Measurements from ENCODE around the gene IDUA. TPM values are rescaled to one million over a fixed set of nuclear protein-coding genes. Genes with fewer than 3 reads are reported as not detected.

The IDUA gene
- total and polyA plus RNA-seq, 10 of the 15 experiments (the other 5 are each of a cell fraction or from before 2014, with no cell fraction given), result 0.05 to 7.6 (median 1.4) TPM; not detected in 1

DNA sequence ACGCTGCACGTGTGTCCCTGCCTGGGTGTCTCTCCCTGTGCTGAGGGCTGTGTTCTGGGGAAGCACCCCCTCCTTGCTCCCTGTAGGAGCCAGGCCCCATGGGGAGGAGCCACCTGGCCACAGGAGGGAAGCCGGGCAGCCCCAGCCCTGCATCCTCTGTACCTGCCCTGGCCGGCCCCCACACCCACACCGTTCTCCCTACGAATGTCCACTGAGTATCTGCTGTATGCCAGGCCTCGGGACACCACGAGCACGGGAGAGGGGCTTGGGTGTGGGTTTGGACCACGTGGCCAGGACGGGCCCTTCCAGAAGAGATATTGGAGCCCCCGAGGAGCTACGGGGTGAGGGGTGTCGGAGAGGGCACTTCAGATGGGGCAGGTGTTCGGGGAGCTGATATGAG lies 30.9 kb downstream of the IDUA start:
- Histone ChIP-seq H2AFZ (ENCODE audit: control insufficient read depth, low read depth, low read length) (no peak overlapping the region), H3K4me1 (ENCODE audit: control insufficient read depth, insufficient read depth, low read length) (peaks cover 11% of the 10 kb centered on the region), H3K9ac (ENCODE audit: control insufficient read depth, insufficient read depth, low read length) (no peak overlapping the region), H3K4me2 (ENCODE audit: control insufficient read depth, insufficient read depth) (no peak overlapping the region), H3K27ac (ENCODE audit: control insufficient read depth, insufficient read depth) (no peak overlapping the region), H3K79me2 (ENCODE audit: control insufficient read depth, insufficient read depth, low read length) (no peaks in the 10 kb centered on the region), H3K36me3 (ENCODE audit: control insufficient read depth in 2 of 2, insufficient read depth in 2 of 2, low read length in 1 of 2) (no peaks in the 10 kb centered on the region), H3K4me3 (no peak overlapping the region), H4K20me1 (ENCODE audit: control insufficient read depth, insufficient read depth) (no peaks in the 10 kb centered on the region; the same call in 1 of the 2 replicates), H3K9me3 (replicated peaks; ENCODE audit: control insufficient read depth, insufficient read depth, low read length) (no peaks in the 10 kb centered on the region), H3K27me3 (replicated peaks in 1 of 2; ENCODE audit: control insufficient read depth in 2 of 2, insufficient read depth in 2 of 2, low read length in 1 of 2) (no peaks in the 10 kb centered on the region)
- intact Hi-C loops (cut with micrococcal nuclease; ENCODE audit: unreplicated experiment) (no loop called here), in situ Hi-C loops (cut with MboI) (no loop called here)
- WGBS (ENCODE audit: insufficient coverage, insufficient replicate concordance, low lambda C conversion rate, missing lambda C conversion rate), result 34% methylated on average over 13 of the region's 15 CpGs
- ChIA-PET POLR2A (no interaction called here), SMC1A (ENCODE audit: uncharacterized antibody, unreplicated experiment) (no interaction called here), CTCF (no interaction called here), RAD21 (ENCODE audit: unreplicated experiment) (no interaction called here)
- TF ChIP-seq TAF1 (IDR thresholded peaks at IDR 0.05; ENCODE audit: borderline replicate concordance, low read depth, low read length), result no peak
- TF ChIP-seq, protein P1, sequence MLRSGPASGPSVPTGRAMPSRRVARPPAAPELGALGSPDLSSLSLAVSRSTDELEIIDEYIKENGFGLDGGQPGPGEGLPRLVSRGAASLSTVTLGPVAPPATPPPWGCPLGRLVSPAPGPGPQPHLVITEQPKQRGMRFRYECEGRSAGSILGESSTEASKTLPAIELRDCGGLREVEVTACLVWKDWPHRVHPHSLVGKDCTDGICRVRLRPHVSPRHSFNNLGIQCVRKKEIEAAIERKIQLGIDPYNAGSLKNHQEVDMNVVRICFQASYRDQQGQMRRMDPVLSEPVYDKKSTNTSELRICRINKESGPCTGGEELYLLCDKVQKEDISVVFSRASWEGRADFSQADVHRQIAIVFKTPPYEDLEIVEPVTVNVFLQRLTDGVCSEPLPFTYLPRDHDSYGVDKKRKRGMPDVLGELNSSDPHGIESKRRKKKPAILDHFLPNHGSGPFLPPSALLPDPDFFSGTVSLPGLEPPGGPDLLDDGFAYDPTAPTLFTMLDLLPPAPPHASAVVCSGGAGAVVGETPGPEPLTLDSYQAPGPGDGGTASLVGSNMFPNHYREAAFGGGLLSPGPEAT (IDR thresholded peaks at IDR 0.05; ENCODE audit: low read depth), result no peak
- TF ChIP-seq, protein P2, sequence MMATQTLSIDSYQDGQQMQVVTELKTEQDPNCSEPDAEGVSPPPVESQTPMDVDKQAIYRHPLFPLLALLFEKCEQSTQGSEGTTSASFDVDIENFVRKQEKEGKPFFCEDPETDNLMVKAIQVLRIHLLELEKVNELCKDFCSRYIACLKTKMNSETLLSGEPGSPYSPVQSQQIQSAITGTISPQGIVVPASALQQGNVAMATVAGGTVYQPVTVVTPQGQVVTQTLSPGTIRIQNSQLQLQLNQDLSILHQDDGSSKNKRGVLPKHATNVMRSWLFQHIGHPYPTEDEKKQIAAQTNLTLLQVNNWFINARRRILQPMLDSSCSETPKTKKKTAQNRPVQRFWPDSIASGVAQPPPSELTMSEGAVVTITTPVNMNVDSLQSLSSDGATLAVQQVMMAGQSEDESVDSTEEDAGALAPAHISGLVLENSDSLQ (IDR thresholded peaks at IDR 0.05), result no peak
- FAIRE-seq, result no peak
- no peak for ATAC-seq
- BruUV-seq (replicated peaks), result no TSS peak
- no peak for DNase-seq (ENCODE audit: low read depth, low spot score)

All from GM12878 (cell line).